GM21529 (cell line): ENCODE measurements around the gene MRGPRE.

Experiments used
- ATAC-seq: cut with Tn5 transposase; IDR thresholded peaks from one replicate; pipeline ENCODE4 v1.9.1; 2021; ENCODE audit not compliant: unreplicated experiment

Gene MRGPRE

DNA sequence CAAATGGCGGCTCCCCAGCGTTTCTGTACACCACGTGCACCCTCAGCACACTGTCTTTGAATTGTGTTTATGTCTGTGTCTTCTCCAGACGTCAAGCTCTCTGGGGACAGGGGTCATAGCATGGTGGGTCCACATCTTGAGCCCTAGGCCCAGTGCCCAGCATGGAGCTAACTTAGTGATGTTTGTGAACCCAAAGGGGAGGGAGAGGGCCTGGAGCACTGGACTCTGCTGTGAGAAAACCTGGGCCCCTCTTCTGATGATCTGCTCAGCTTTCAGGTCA, 17.9 kb downstream of the MRGPRE start:
- ATAC-seq = no peak

DNA sequence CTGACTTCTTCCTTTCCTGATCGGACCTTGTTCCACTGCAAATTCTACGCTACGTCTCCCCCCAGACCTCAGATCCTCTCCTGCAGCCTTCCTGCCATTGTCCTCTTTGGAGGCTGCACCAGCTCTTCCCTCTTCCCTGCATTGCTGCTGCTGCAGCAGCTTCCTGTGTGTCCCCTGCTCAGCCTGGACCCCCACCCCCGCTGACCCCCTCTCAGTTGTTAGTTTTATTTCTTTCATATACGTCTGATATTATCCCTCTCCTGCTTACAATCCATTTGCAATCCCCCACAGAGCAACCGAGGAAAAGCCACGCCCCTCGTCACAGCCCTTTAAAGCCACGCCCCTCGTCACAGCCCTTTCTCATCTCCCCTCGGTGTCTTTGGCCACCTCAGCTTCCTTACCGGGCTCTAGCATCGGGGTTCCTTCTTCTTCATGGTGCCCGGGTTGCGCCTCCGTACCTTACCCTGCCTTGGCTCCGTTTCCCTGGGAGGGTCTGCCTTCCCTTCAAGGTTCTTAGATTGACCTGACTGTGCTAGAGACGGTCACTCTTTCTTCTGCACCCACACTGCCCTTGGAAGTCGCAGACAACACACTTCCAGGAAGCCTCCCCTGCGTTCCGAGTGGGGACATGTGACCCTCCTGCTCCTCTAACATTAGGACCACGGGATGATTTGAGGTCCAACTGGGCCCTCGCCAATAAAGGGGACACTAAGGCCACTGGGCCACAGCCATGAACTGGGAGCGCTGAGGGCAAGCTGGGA, 18.4 kb downstream of the MRGPRE start:
- no peak for ATAC-seq

GRCh38 chr11:3208272-3208671, 23.9 kb downstream of the MRGPRE start:
- no peak for ATAC-seq

GRCh38 chr11:3207526-3208189, 24.6 kb downstream of the MRGPRE start:
- no peak for ATAC-seq

- ATAC-seq = no peak
Observed at GRCh38 chr11:3206922-3207204, 25.4 kb downstream of the MRGPRE start.

DNA sequence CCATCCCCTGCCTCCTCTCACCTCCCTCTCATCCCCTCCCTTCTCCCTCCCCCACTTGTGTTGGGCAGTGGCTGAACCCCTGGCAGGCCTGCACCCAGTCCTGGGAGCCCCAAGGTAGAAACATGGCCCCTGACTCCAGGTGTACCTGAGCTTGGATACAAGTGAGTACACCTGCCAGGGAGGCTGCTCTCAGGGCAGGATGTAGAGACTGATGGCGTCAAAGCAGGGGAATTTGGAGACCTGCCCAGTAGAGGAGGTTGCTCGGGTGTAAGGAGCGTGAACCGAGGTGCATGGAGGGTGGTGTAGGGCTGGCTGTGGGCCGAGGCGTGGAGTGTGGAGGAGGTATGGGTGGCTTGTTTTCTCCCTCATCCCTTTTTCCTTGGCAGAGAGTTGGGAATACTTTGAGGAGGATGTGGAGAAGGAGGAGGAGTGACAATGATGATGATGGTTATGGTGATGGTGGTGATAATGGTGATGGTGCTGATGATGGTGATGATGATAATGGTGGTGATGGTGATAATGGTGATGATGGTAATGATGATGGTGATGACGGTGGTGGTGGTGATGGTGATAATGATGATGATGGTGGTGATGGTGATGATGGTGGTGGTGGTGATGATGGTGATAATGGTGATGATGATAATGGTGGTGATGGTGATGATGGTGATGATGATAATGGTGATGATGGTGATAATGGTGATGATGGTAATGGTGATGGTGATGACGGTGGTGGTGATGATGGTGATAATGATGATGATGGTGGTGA, 25.9 kb downstream of the MRGPRE start:
- ATAC-seq = no peak

GRCh38 chr11:3205261-3206155, 26.7 kb downstream of the MRGPRE start:
- no peak for ATAC-seq

- ATAC-seq = no peak
Observed at GRCh38 chr11:3204141-3205015, 27.8 kb downstream of the MRGPRE start.

DNA sequence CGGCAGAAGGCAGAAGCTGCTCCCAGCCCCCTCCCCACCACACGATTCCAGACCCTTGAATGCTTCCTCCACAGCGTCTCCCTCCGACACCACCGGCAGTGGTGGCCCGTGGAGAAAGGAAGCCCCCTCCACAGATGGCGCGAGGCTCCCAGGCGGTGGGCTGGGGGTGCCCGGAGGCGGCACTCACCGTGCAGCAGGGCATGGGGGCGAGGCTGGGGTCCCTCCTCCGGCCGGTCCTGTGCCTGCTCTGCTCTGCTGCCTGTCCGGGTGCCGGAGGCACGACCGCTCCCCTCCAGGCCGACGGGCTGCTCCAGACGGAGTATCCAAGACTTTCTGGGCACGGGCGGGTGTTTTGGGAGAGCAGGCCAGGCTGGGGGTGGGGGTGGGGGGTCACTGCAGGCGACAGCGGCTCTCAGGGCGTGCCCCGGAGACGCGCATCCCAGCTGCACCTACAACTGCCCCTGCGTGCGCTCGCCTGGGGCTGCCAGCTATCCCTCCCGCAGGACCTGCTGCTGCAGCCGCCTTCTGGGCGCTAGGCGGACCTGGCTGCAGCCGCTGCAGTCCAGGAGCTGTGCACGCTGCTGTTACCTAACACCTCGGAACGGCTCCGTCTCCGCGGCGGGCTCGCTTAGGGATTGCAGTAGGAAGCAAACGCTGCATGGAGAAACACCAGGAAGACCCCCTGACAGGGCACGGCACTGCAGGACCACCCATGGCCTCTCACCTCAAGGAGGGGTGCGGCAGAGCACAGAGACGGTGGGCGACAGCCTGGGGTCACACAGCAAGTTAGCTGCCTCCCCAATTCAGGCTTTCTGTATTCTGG, 28.8 kb downstream of the MRGPRE start:
- no peak for ATAC-seq

GRCh38 chr11:3202759-3203158, 29.5 kb downstream of the MRGPRE start:
- ATAC-seq = no peak

GRCh38 chr11:3202305-3202704, 29.9 kb downstream of the MRGPRE start:
- ATAC-seq = no peak

- ATAC-seq = no peak
Observed at GRCh38 chr11:3201677-3202181, 30.5 kb downstream of the MRGPRE start.

- ATAC-seq = no peak
Observed at GRCh38 chr11:3201112-3201581, 31.1 kb downstream of the MRGPRE start.

GRCh38 chr11:3200388-3201111, 31.7 kb downstream of the MRGPRE start:
- no peak for ATAC-seq

DNA sequence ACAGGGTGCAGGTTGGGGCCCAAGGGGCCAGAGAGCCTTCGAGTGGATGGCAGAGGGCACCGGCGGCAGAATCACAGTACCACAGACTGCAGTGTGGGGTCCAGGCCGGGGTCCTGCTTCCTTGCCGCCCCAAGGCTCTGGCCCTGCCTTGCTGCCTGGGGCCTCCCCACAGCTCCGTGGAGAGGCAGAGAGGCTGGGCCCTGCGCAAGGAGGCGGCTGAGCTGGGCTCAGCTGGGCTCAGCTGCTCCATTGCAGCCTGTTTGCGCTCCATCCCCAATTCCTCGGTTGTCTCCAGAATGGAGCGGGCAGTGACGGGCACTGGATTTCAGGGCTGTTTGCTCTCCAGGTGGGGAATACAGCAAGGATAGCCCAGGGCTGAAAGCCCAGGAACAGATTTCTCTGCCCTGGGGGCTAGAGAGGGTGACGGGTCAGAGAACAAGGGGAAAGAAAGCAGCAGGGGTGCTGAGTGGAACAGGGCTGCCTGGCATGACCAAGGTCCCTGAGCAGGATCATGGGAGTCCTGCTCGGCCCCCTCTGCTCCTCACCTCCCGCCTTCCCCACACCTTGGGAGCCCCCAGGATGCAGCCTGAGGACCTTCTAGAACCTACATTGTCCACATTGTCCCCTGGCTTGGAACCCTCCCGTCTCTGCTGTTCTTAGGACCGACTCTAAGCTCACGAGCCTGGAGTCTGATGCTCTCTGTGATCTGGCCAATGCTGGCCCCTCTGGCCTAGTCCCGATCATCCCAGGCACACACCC, 32.5 kb downstream of the MRGPRE start:
- ATAC-seq = no peak

- ATAC-seq = no peak
Observed at GRCh38 chr11:3198815-3199214, 33.4 kb downstream of the MRGPRE start.

DNA sequence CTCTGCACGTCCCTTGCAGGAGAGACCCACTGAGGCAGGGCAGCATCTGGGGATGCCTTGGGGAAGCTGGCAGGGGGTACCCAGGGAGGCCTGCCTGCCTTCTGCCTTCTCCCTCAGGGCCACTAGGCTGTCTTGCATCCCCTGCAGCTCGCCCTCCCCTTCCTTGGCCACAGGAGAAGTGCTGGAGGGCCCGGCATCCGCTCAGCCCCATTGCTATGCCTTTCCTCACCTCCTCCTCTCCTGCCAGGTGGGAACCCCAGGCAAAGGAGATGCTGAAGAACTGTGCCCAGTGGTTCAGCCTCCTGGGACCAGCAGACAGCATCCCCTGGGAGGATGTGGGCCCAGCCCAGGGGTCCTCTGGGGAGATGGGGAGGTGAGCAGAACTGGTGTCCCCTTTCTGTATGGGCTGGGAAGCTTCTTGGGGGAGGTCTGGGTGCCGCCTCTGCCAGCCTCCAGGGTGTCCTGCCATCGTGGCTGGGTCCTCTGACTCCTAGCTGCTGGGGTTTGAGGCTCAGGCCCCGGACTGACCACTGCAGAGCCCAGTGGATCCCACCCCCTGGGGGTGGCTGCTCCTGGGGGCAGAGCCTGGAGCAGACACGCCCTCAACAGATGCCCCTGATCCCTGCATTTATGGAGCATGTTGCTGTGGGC, 34.2 kb downstream of the MRGPRE start:
- no peak for ATAC-seq
